Caco-2 (cell line): ENCODE results near the gene BTG2. TPM values are rescaled to one million over a fixed set of nuclear protein-coding genes. Genes with fewer than 3 reads are reported as not detected.

Experiments used
- BruUV-seq: library from RNA; stranded (reverse); fragments of 400-500 nt; replicated peaks from 2 replicates; lab custom pipeline; 2021; lab: Mats Ljungman, UMichigan
- CTCF ChIA-PET: fragments of 300-600 bp; sonication (Branson Sonifier 250); formaldehyde crosslinking; loops from one replicate; lab custom pipeline; 2022; ENCODE audit warnings: antibody characterized with exemption; lab: Charles Lee
- POLR2A ChIA-PET: fragments of 300-600 bp; sonication (Branson Sonifier 250); formaldehyde crosslinking; loops from one replicate; lab custom pipeline; 2022; ENCODE audit warnings: antibody characterized with exemption; lab: Charles Lee
- DNase-seq, 2 experiments: peaks; one replicate each; pipeline versions ENCODE4 v3.0.0 to v3.0.0-alpha.2; 2020 to 2022
- H3K27me3 ChIP-seq: replicated peaks from 2 replicates; pipeline ENCODE4 v1.6.0; 2011; ENCODE audit warnings: low read length; ENCODE audit not compliant: control insufficient read depth, insufficient read depth
- H3K36me3 ChIP-seq: 2 replicates; pipeline ENCODE4 v1.5.1; 2011; ENCODE audit warnings: low read length; ENCODE audit not compliant: control insufficient read depth, insufficient read depth
- H3K4me1 ChIP-seq: fragments of 250-450 bp; sonication (Bioruptor Pico); 2 replicates; pipeline ENCODE4 v1.5.1; 2020; ENCODE audit warnings: mild to moderate bottlenecking
- H3K4me3 ChIP-seq: 2 replicates; pipeline ENCODE4 v1.5.1; 2011; ENCODE audit warnings: low read depth, mild to moderate bottlenecking, control low read depth, low read length
- H3K9me3 ChIP-seq: fragments of 250-450 bp; sonication (Bioruptor Pico); 2 replicates; pipeline ENCODE4 v1.5.1; 2020; ENCODE audit warnings: mild to moderate bottlenecking, moderate library complexity
- H3K27ac Mint-ChIP-seq: one replicate; pipeline ENCODE4 v1.8.0; 2022; ENCODE audit warnings: mixed read lengths; ENCODE audit not compliant: unreplicated experiment
- H3K27me3 Mint-ChIP-seq: one replicate; pipeline ENCODE4 v1.8.0; 2022; ENCODE audit warnings: mixed read lengths; ENCODE audit not compliant: insufficient read depth, unreplicated experiment
- H3K36me3 Mint-ChIP-seq: one replicate; pipeline ENCODE4 v1.8.0; 2022; ENCODE audit warnings: mild to moderate bottlenecking, mixed read lengths; ENCODE audit not compliant: insufficient read depth, unreplicated experiment
- H3K4me1 Mint-ChIP-seq: one replicate; pipeline ENCODE4 v1.8.0; 2022; ENCODE audit warnings: low read depth, mixed read lengths; ENCODE audit not compliant: unreplicated experiment
- H3K4me3 Mint-ChIP-seq: one replicate; pipeline ENCODE4 v1.8.0; 2022; ENCODE audit warnings: mild to moderate bottlenecking, moderate library complexity, mixed read lengths; ENCODE audit not compliant: unreplicated experiment
- H3K9me3 Mint-ChIP-seq: one replicate; pipeline ENCODE4 v1.8.0; 2022; ENCODE audit warnings: mixed read lengths; ENCODE audit not compliant: unreplicated experiment
- intact Hi-C: fragments of 100-400 bp; cut with micrococcal nuclease; formaldehyde crosslinking; loops from one replicate; pipeline ENCODE4 v1.10.0; 2022; ENCODE audit not compliant: unreplicated experiment
- total RNA-seq: library from RNA; stranded (reverse); gene quantifications from 2 replicates; pipeline ENCODE4 v1.2.3, GENCODE V29; 2022
- TF ChIP-seq, protein P1 (sequence below), 2 experiments: fragments of 200-600 bp in 1 of 2; IDR thresholded peaks; 1 replicate in 1 of 2; 2 replicates in 1 of 2; pipeline versions ENCODE4 v1.5.1 to v1.8.0; 2011 to 2022; ENCODE audit warnings: antibody characterized with exemption in 1 of 2, control low read depth in 1 of 2, inconsistent platforms in 1 of 2, low read depth in 1 of 2, low read length in 1 of 2, mild to moderate bottlenecking in 1 of 2, moderate library complexity in 1 of 2; ENCODE audit not compliant: insufficient read depth in 1 of 2, severe bottlenecking in 1 of 2, unreplicated experiment in 1 of 2

BTG2 gene
- total RNA-seq, 1 experiment from 2014 or later, result 21.2 TPM

DNA sequence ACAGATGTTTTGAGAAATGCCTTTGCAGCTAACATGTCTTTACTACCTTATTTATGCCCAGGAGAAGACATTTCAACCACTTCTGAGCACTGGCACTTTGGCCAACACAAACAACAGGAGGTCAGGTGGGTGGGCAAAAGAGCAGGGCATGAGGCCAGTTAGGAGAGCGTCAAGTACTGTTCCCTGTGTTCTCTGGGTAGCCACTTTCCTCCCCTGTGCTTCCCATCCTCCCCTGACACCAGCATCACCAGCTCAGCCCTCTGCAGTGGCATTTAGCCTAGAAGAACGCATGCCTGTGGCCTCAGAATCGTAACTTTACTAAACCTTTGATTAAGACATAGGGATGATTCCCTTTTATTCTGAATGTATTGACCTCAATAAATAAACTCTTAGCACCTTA is 18.3 kb downstream of the BTG2 start:
- Mint-ChIP-seq H3K27ac (no peak overlapping the region), H3K4me3 (no peak overlapping the region), H3K27me3 (peaks cover 4% of the 10 kb centered on the region), H3K4me1 (peaks cover 14% of the 10 kb centered on the region), H3K36me3 (peaks cover 14% of the 10 kb centered on the region), H3K9me3 (no peaks in the 10 kb centered on the region)
- no peaks in the 10 kb centered on the region for H3K9me3 ChIP-seq
- ChIA-PET POLR2A (interaction anchor here (1.1 kb wide), 1 partner anchor 18 kb away, joined by 6 read pairs; the partner anchor contains the start of gene BTG2), CTCF (interaction anchor here (1.8 kb wide), 1 partner anchor 51 kb away, joined by 9 read pairs; no protein-coding TSS in a partner anchor)
- no TSS peak for BruUV-seq
- H3K4me3 ChIP-seq, result no peak overlapping the region
- TF ChIP-seq, protein P1, sequence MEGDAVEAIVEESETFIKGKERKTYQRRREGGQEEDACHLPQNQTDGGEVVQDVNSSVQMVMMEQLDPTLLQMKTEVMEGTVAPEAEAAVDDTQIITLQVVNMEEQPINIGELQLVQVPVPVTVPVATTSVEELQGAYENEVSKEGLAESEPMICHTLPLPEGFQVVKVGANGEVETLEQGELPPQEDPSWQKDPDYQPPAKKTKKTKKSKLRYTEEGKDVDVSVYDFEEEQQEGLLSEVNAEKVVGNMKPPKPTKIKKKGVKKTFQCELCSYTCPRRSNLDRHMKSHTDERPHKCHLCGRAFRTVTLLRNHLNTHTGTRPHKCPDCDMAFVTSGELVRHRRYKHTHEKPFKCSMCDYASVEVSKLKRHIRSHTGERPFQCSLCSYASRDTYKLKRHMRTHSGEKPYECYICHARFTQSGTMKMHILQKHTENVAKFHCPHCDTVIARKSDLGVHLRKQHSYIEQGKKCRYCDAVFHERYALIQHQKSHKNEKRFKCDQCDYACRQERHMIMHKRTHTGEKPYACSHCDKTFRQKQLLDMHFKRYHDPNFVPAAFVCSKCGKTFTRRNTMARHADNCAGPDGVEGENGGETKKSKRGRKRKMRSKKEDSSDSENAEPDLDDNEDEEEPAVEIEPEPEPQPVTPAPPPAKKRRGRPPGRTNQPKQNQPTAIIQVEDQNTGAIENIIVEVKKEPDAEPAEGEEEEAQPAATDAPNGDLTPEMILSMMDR (IDR thresholded peaks at IDR 0.05; ENCODE audit: insufficient read depth in 1 of 2, low read depth in 1 of 2, low read length in 1 of 2, severe bottlenecking in 1 of 2, unreplicated experiment in 1 of 2), result no peak
- no peak for DNase-seq
- no peaks in the 10 kb centered on the region for H3K27me3 ChIP-seq
- H3K4me1 ChIP-seq, result peaks cover 15% of the 10 kb centered on the region; the same call in 1 of the 2 replicates
- H3K36me3 ChIP-seq, result no peaks in the 10 kb centered on the region
- intact Hi-C loops, result loop anchor here (10.0 kb wide), 1 partner anchor 289 kb away; no protein-coding TSS in a partner anchor

DNA sequence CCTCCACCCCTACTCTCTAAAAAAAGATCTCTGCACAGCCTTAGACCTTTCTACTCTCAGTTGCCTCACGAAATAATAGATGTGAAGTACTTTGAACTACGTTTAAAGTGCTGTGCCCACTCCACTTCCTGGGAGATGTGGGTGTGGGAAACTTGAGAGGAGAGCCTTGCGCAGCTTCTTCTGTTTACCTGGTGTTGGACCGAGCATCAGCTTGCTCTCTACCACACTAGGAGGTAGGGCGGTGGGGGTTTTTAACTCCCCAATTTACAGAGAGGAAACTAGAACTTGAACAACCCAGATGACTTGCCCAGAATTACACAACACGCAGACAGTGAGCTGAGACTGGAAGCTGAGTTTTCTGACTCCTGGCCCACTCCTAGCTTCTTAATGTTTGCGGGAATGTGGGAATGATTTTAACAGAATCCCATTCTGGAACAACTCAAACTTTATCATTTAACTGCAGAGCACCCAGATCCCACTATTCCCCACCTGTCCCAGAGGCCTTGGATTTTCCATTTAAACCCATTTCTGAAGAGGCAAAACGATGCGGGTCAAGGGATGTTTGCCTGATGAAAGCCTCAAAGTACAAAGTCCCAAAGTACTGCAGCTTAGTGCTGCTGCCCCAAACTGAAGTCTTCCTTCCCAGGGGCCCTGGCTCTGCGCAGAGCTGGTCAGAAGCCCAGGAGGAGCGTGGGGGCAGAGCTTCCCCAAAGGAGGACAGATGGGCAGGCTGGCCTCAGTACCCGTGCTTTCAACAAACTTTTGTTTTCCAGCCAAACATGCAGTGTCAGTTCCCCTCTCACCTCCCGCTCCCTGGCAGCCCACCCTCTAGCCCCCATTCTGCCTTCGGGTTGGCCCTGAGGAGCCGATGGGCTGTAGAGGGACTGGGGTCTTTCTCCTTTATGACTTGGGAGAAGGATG is 19.0 kb downstream of the BTG2 start:
- H3K36me3 Mint-ChIP-seq, result peaks cover 14% of the 10 kb centered on the region
- ChIA-PET POLR2A (interaction anchor here (1.1 kb wide), 1 partner anchor 19 kb away, joined by 6 read pairs; the partner anchor contains the start of gene BTG2), CTCF (interaction anchor here (1.8 kb wide), 1 partner anchor 52 kb away, joined by 9 read pairs; no protein-coding TSS in a partner anchor)
- no peak for DNase-seq
- H3K4me1 Mint-ChIP-seq, result peaks cover 20% of the 10 kb centered on the region
- Histone ChIP-seq H3K9me3 (no peaks in the 10 kb centered on the region), H3K4me3 (no peak overlapping the region), H3K4me1 (peaks cover 16% of the 10 kb centered on the region; the same call in 1 of the 2 replicates), H3K27me3 (no peaks in the 10 kb centered on the region), H3K36me3 (no peaks in the 10 kb centered on the region)
- no peaks in the 10 kb centered on the region for H3K9me3 Mint-ChIP-seq
- no peak overlapping the region for H3K27ac Mint-ChIP-seq
- intact Hi-C loops, result loop anchor here (10.0 kb wide), 1 partner anchor 290 kb away; no protein-coding TSS in a partner anchor
- H3K4me3 Mint-ChIP-seq, result no peak overlapping the region
- BruUV-seq, result no TSS peak
- TF ChIP-seq, protein P1 (IDR thresholded peaks at IDR 0.05; ENCODE audit: insufficient read depth in 1 of 2, low read depth in 1 of 2, low read length in 1 of 2, severe bottlenecking in 1 of 2, unreplicated experiment in 1 of 2), result no peak
- H3K27me3 Mint-ChIP-seq, result peaks cover 4% of the 10 kb centered on the region

DNA sequence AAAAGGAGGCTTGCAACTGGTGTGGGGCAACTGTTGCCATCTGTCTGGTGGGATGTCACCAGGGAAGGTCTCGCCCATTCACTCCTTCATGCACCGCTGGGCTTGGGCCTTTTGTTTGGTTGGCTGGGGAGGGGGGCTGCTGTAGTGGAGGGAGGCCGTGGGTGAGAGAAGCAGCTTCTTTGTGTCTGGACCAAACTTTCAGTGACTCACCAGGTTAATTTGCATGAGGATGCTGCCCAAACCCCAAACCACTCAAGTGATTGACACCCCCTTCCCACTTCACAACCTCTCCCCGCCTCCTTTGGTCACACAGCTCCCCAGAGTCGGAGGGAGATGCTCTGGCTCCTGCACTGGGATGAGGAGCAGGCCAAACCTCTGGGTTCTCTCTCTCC is 19.7 kb downstream of the BTG2 start:
- BruUV-seq, result no TSS peak
- no peak overlapping the region for H3K27ac Mint-ChIP-seq
- no peak overlapping the region for H3K4me3 ChIP-seq
- H3K9me3 ChIP-seq, result no peaks in the 10 kb centered on the region
- TF ChIP-seq, protein P1 (IDR thresholded peaks at IDR 0.05; ENCODE audit: insufficient read depth in 1 of 2, low read depth in 1 of 2, low read length in 1 of 2, severe bottlenecking in 1 of 2, unreplicated experiment in 1 of 2), result no peak
- ChIA-PET CTCF (interaction anchor here (0.6 to 1.8 kb wide), 3 partner anchors 52 to 1057 kb away, joined by 3 to 9 read pairs (median 6); no protein-coding TSS in a partner anchor), POLR2A (no interaction called here)
- H3K36me3 Mint-ChIP-seq, result peaks cover 14% of the 10 kb centered on the region
- H3K4me1 ChIP-seq, result peaks cover 15% of the 10 kb centered on the region; the same call in 1 of the 2 replicates
- H3K36me3 ChIP-seq, result no peaks in the 10 kb centered on the region
- intact Hi-C loops, result loop anchor here (10.0 kb wide), 1 partner anchor 290 kb away; no protein-coding TSS in a partner anchor
- peaks cover 20% of the 10 kb centered on the region for H3K4me1 Mint-ChIP-seq
- H3K9me3 Mint-ChIP-seq, result no peaks in the 10 kb centered on the region
- no peak overlapping the region for H3K4me3 Mint-ChIP-seq
- DNase-seq, result no peak
- peaks cover 4% of the 10 kb centered on the region for H3K27me3 Mint-ChIP-seq
- H3K27me3 ChIP-seq, result no peaks in the 10 kb centered on the region
